ENCODE data around the gene GNG3.
A peak's percentile ranks its signal among the peaks of the same experiment; 100 is the strongest.

GNG3 gene

GRCh38 chr11:62707277-62707861 is at the start of gene GNG3, which contains the start of gene BSCL2:
Gene GNG3 (plus strand): TSS chr11:62707676. CDS start chr11:62708296, 620 bp downstream.
Gene BSCL2 (minus strand): TSS chr11:62707424. CDS start chr11:62707195, 229 bp downstream.
- no peaks in the 10 kb centered on the region for H3K9me3 ChIP-seq (ENCODE audit: severe bottlenecking)
- peak within 1 kb of the TSS; percentile 81 for H3K27ac ChIP-seq (ENCODE audit: poor library complexity, severe bottlenecking)
- H3K36me3 ChIP-seq (ENCODE audit: low read depth), result peaks cover 24% of the 10 kb centered on the region
- H3K4me1 ChIP-seq (ENCODE audit: insufficient read depth, poor library complexity, severe bottlenecking), result peaks cover 2% of the 10 kb centered on the region
- H3K27me3 ChIP-seq (ENCODE audit: insufficient read depth, poor library complexity, severe bottlenecking), result no peaks in the 10 kb centered on the region
- DNase-seq (ENCODE audit: low spot score), result no peak
- no peak for ATAC-seq (ENCODE audit: low read depth)
- H3K4me3 ChIP-seq (ENCODE audit: severe bottlenecking), result peak within 1 kb of the TSS; percentile 63
- TF ChIP-seq CTCF (IDR thresholded peaks at IDR 0.05; ENCODE audit: poor library complexity, severe bottlenecking), result no peak

GRCh38 chr11:62664405-62665074 is 42.9 kb upstream of the GNG3 start:
- H3K27me3 ChIP-seq (ENCODE audit: insufficient read depth, poor library complexity, severe bottlenecking), result no peaks in the 10 kb centered on the region
- no peaks in the 10 kb centered on the region for H3K4me1 ChIP-seq (ENCODE audit: insufficient read depth, poor library complexity, severe bottlenecking)
- H3K36me3 ChIP-seq (ENCODE audit: low read depth), result peaks cover 32% of the 10 kb centered on the region
- peak overlapping the region; percentile 88 for H3K4me3 ChIP-seq (ENCODE audit: severe bottlenecking)
- peak overlapping the region; percentile 84 for H3K27ac ChIP-seq (ENCODE audit: poor library complexity, severe bottlenecking)
- DNase-seq (ENCODE audit: low spot score), result peak; percentile 72
- ATAC-seq (ENCODE audit: low read depth), result peak; percentile 51
- TF ChIP-seq CTCF (IDR thresholded peaks at IDR 0.05; ENCODE audit: poor library complexity, severe bottlenecking), result no peak
- no peaks in the 10 kb centered on the region for H3K9me3 ChIP-seq (ENCODE audit: severe bottlenecking)

- Histone ChIP-seq H3K27ac (ENCODE audit: poor library complexity, severe bottlenecking) (peak within 1 kb of the TSS; percentile 84), H3K36me3 (ENCODE audit: low read depth) (peaks cover 32% of the 10 kb centered on the region), H3K4me3 (ENCODE audit: severe bottlenecking) (peak within 1 kb of the TSS; percentile 88), H3K9me3 (ENCODE audit: severe bottlenecking) (no peaks in the 10 kb centered on the region), H3K27me3 (ENCODE audit: insufficient read depth, poor library complexity, severe bottlenecking) (no peaks in the 10 kb centered on the region), H3K4me1 (ENCODE audit: insufficient read depth, poor library complexity, severe bottlenecking) (no peaks in the 10 kb centered on the region)
- peak; percentile 89 for DNase-seq (ENCODE audit: low spot score)
- TF ChIP-seq CTCF (IDR thresholded peaks at IDR 0.05; ENCODE audit: poor library complexity, severe bottlenecking), result no peak
- peak; percentile 83 for ATAC-seq (ENCODE audit: low read depth)
Observed at GRCh38 chr11:62665075-62665598, 42.3 kb upstream of the GNG3 start, which contains the start of the genes C11orf98 and CSKMT. Gene C11orf98 (minus strand): TSS chr11:62665210. CDS start chr11:62665169, 41 bp downstream. Gene CSKMT (plus strand): TSS chr11:62665312. CDS start chr11:62665880, 568 bp downstream.

- no peaks in the 10 kb centered on the region for H3K9me3 ChIP-seq (ENCODE audit: severe bottlenecking)
- H3K4me1 ChIP-seq (ENCODE audit: insufficient read depth, poor library complexity, severe bottlenecking), result peaks cover 2% of the 10 kb centered on the region
- peak overlapping the region; percentile 84 for H3K27ac ChIP-seq (ENCODE audit: poor library complexity, severe bottlenecking)
- peak overlapping the region; percentile 88 for H3K4me3 ChIP-seq (ENCODE audit: severe bottlenecking)
- ATAC-seq (ENCODE audit: low read depth) (peak; percentile 8), DNase-seq (ENCODE audit: low spot score) (no peak)
- H3K27me3 ChIP-seq (ENCODE audit: insufficient read depth, poor library complexity, severe bottlenecking), result no peaks in the 10 kb centered on the region
- peaks cover 32% of the 10 kb centered on the region for H3K36me3 ChIP-seq (ENCODE audit: low read depth)
- TF ChIP-seq CTCF (IDR thresholded peaks at IDR 0.05; ENCODE audit: poor library complexity, severe bottlenecking), result no peak
Observed at GRCh38 chr11:62665599-62666258, 41.7 kb upstream of the GNG3 start.

Data from RWPE2 (cell line).